ENCODE data around the gene PARP4. TPM values are rescaled to one million over a fixed set of nuclear protein-coding genes. Genes with fewer than 3 reads are reported as not detected.
"Not testable (repeated sequence)": the region's sequence is repeated elsewhere in the genome, so short reads cannot be mapped to it uniquely, and the experiment has no call there.

The PARP4 gene
- total and polyA plus RNA-seq, 2 of the 13 experiments (the other 11 are each of a cell fraction or from before 2014, with no cell fraction given) = 40.5 to 42.6 TPM

- FAIRE-seq = not testable (repeated sequence)
Measured at GRCh38 chr13:24488092-24488491, 24.5 kb downstream of the PARP4 start.

GRCh38 chr13:24486017-24486657 lies 26.4 kb downstream of the PARP4 start:
- H3K4me1 ChIP-seq (ENCODE audit: insufficient read depth, low read length); intact Hi-C loops (cut with micrococcal nuclease; ENCODE audit: unreplicated experiment); FAIRE-seq; H3K79me2 ChIP-seq (ENCODE audit: insufficient read depth, low read length); H3K4me3 ChIP-seq (replicated peaks in 1 of 3; ENCODE audit: insufficient read depth in 1 of 3, low read depth in 2 of 3, low read length in 3 of 3); H3K27ac ChIP-seq (ENCODE audit: extremely low read length, insufficient read depth, low read length); DNase-seq (ENCODE audit: low spot score); H4K20me1 ChIP-seq (ENCODE audit: insufficient read depth, low read length); BruUV-seq (replicated peaks); ATAC-seq; H3K9me3 ChIP-seq (ENCODE audit: low read length); H3K4me2 ChIP-seq (ENCODE audit: low read depth, low read length); H3K9ac ChIP-seq (ENCODE audit: insufficient read depth, low read depth, low read length); H2AFZ ChIP-seq (ENCODE audit: low read length); POLR2A ChIA-PET; CTCF ChIA-PET (ENCODE audit: low intra/inter-chr PET ratio, low total read pairs); H3K27me3 ChIP-seq (ENCODE audit: control insufficient read depth in 1 of 2, insufficient read depth in 2 of 2, low read length in 2 of 2); in situ Hi-C loops (cut with HindIII; ENCODE audit: extremely low pct_ligation_motif_present, low pct_unique_long_range_greater_than_20kb): not testable (repeated sequence)
- 97% methylated on average over 3 of the region's 3 CpGs for WGBS (ENCODE audit: low lambda C conversion rate)
- H3K36me3 ChIP-seq (replicated peaks in 1 of 2; ENCODE audit: control insufficient read depth in 1 of 2, insufficient read depth in 2 of 2, low read length in 2 of 2) = peaks cover 7 to 43% of the 10 kb centered on the region in 2 experiments

More at GRCh38 chr13:24488092-24488491, 24.5 kb downstream of the PARP4 start:
- H3K27me3 ChIP-seq (ENCODE audit: control insufficient read depth in 1 of 2, insufficient read depth in 2 of 2, low read length in 2 of 2); DNase-seq (ENCODE audit: low spot score); in situ Hi-C loops (cut with HindIII; ENCODE audit: extremely low pct_ligation_motif_present, low pct_unique_long_range_greater_than_20kb); H3K9me3 ChIP-seq (ENCODE audit: low read length); H2AFZ ChIP-seq (ENCODE audit: low read length); ATAC-seq; H4K20me1 ChIP-seq (ENCODE audit: insufficient read depth, low read length); H3K4me3 ChIP-seq (replicated peaks in 1 of 3; ENCODE audit: insufficient read depth in 1 of 3, low read depth in 2 of 3, low read length in 3 of 3); H3K4me2 ChIP-seq (ENCODE audit: low read depth, low read length); BruUV-seq (replicated peaks); CTCF ChIA-PET (ENCODE audit: low intra/inter-chr PET ratio, low total read pairs); H3K9ac ChIP-seq (ENCODE audit: insufficient read depth, low read depth, low read length); H3K4me1 ChIP-seq (ENCODE audit: insufficient read depth, low read length); intact Hi-C loops (cut with micrococcal nuclease; ENCODE audit: unreplicated experiment); POLR2A ChIA-PET; H3K79me2 ChIP-seq (ENCODE audit: insufficient read depth, low read length); H3K27ac ChIP-seq (ENCODE audit: extremely low read length, insufficient read depth, low read length): not testable (repeated sequence)
- H3K36me3 ChIP-seq (replicated peaks in 1 of 2; ENCODE audit: control insufficient read depth in 1 of 2, insufficient read depth in 2 of 2, low read length in 2 of 2) = peaks cover 19 to 45% of the 10 kb centered on the region in 2 experiments
- WGBS (ENCODE audit: low lambda C conversion rate) = 96% methylated on average over 8 of the region's 8 CpGs

GRCh38 chr13:24473686-24474085 lies 38.9 kb downstream of the PARP4 start:
- Histone ChIP-seq H3K79me2 (ENCODE audit: insufficient read depth, low read length) (no peaks in the 10 kb centered on the region), H3K36me3 (replicated peaks in 1 of 2; ENCODE audit: control insufficient read depth in 1 of 2, insufficient read depth in 2 of 2, low read length in 2 of 2) (peaks cover 27 to 63% of the 10 kb centered on the region in 2 experiments; a peak in 4 of 5 replicates), H3K9me3 (ENCODE audit: low read length) (no peaks in the 10 kb centered on the region), H3K27ac (ENCODE audit: extremely low read length, insufficient read depth, low read length) (no peak overlapping the region), H3K27me3 (ENCODE audit: control insufficient read depth in 1 of 2, insufficient read depth in 2 of 2, low read length in 2 of 2) (no peaks in the 10 kb centered on the region), H3K4me2 (ENCODE audit: low read depth, low read length) (no peak overlapping the region), H3K4me1 (ENCODE audit: insufficient read depth, low read length) (no peaks in the 10 kb centered on the region), H4K20me1 (ENCODE audit: insufficient read depth, low read length) (no peaks in the 10 kb centered on the region), H3K4me3 (replicated peaks in 1 of 3; ENCODE audit: insufficient read depth in 1 of 3, low read depth in 2 of 3, low read length in 3 of 3) (no peak overlapping the region), H3K9ac (ENCODE audit: insufficient read depth, low read depth, low read length) (no peak overlapping the region), H2AFZ (ENCODE audit: low read length) (no peak overlapping the region)
- intact Hi-C loops (cut with micrococcal nuclease; ENCODE audit: unreplicated experiment) = no loop called here
- in situ Hi-C loops (cut with HindIII; ENCODE audit: extremely low pct_ligation_motif_present, low pct_unique_long_range_greater_than_20kb) = no loop called here
- TF ChIP-seq ZBTB7A (CRISPR knock-in tag; IDR thresholded peaks at IDR 0.05) (no peak), ZNF691 (CRISPR knock-in tag; IDR thresholded peaks at IDR 0.05; ENCODE audit: borderline replicate concordance, low read depth) (no peak)
- ChIA-PET POLR2A (no interaction called here), CTCF (ENCODE audit: low intra/inter-chr PET ratio, low total read pairs) (no interaction called here)
- ATAC-seq (peak; percentile 30; the same call in 1 of the 3 replicates), DNase-seq (ENCODE audit: low spot score) (no peak), FAIRE-seq (no peak)
- BruUV-seq (replicated peaks) = no TSS peak
- WGBS (ENCODE audit: low lambda C conversion rate) = 96% methylated on average over 5 of the region's 5 CpGs

GRCh38 chr13:24472129-24472528 lies 40.4 kb downstream of the PARP4 start:
- H2AFZ ChIP-seq (ENCODE audit: low read length); H3K4me1 ChIP-seq (ENCODE audit: insufficient read depth, low read length); H3K9me3 ChIP-seq (ENCODE audit: low read length); CTCF ChIA-PET (ENCODE audit: low intra/inter-chr PET ratio, low total read pairs); POLR2A ChIA-PET; ATAC-seq; FAIRE-seq; H3K4me2 ChIP-seq (ENCODE audit: low read depth, low read length); in situ Hi-C loops (cut with HindIII; ENCODE audit: extremely low pct_ligation_motif_present, low pct_unique_long_range_greater_than_20kb); H3K79me2 ChIP-seq (ENCODE audit: insufficient read depth, low read length); H3K27ac ChIP-seq (ENCODE audit: extremely low read length, insufficient read depth, low read length); H3K9ac ChIP-seq (ENCODE audit: insufficient read depth, low read depth, low read length); H3K27me3 ChIP-seq (ENCODE audit: control insufficient read depth in 1 of 2, insufficient read depth in 2 of 2, low read length in 2 of 2); H4K20me1 ChIP-seq (ENCODE audit: insufficient read depth, low read length); DNase-seq (ENCODE audit: low spot score); BruUV-seq (replicated peaks); intact Hi-C loops (cut with micrococcal nuclease; ENCODE audit: unreplicated experiment); H3K4me3 ChIP-seq (replicated peaks in 1 of 3; ENCODE audit: insufficient read depth in 1 of 3, low read depth in 2 of 3, low read length in 3 of 3): not testable (repeated sequence)
- WGBS (ENCODE audit: low lambda C conversion rate) = 94% methylated on average over 4 of the region's 5 CpGs
- peaks cover 29 to 69% of the 10 kb centered on the region in 2 experiments; a peak in 4 of 5 replicates for H3K36me3 ChIP-seq (replicated peaks in 1 of 2; ENCODE audit: control insufficient read depth in 1 of 2, insufficient read depth in 2 of 2, low read length in 2 of 2)
